ENCODE results near the gene SLAMF8. TPM values are rescaled to one million over a fixed set of nuclear protein-coding genes. Genes with fewer than 3 reads are reported as not detected.
A peak's percentile ranks its signal among the peaks of the same experiment; 100 is the strongest.

SLAMF8 gene
- polyA plus RNA-seq, 1 donor, result 4.5 TPM

DNA sequence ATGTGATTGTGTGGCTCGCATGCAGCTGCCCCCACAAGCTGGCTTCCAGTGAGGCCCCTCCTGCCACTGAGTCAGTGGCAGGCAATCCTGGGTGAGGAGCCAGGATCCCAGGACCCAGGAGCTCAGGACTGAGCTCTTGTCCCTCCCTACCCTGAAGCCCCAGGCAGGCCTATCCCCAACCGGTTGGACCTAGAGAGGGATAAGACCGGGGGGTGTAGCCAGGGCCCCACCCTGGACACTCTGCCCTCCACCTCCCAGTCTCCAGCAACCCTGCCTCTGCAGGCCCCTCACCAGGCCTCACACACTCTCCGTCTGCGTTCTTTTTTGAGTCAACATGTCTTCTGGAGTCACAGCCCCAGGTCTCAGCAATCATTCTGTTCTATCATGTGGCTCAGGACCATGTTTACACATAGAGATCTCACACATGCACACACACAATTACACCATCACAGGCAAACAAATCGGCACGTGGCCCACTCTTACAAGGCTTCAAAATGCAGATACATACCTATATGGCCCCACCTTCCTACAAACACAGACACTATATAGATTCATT, 33.2 kb downstream of the SLAMF8 start:
- Histone ChIP-seq H3K36me3 (ENCODE audit: control insufficient read depth, insufficient read depth, low read length) (peaks cover 3% of the 10 kb centered on the region), H3K27ac (ENCODE audit: low read length) (no peak overlapping the region), H3K9me3 (ENCODE audit: control insufficient read depth, low read depth, low read length) (no peaks in the 10 kb centered on the region), H3K27me3 (ENCODE audit: control insufficient read depth, insufficient read depth, low read length) (no peaks in the 10 kb centered on the region), H3K4me1 (ENCODE audit: control insufficient read depth, insufficient read depth, low read length) (peaks cover 14% of the 10 kb centered on the region), H3K4me3 (ENCODE audit: low read length) (no peak overlapping the region)
- WGBS (ENCODE audit: insufficient coverage, low lambda C conversion rate), result 20% methylated on average over 2 of the region's 7 CpGs
- DNase-seq, result peak in 1 of 2 donors; percentile 59

DNA sequence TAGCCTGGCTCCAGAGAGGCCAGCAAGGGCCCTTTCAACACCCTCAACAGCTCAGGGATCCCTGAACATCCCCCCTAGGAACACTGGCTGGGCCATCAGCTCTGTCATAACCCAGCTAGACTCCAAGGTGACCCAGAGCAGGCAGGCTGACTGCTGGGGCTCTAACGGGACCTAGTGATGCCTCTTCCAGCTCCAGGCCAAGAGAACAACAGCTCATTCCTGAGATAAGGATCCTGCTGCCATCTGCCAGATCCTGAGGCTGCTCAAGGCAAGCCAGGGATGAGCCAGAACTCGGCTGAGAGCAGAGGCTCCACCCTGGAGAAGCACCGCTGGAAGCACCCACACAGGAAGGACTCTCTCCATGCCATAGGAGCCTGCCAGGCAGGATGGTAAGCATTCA, 33.8 kb downstream of the SLAMF8 start:
- Histone ChIP-seq H3K4me3 (ENCODE audit: low read length) (no peak overlapping the region), H3K27ac (ENCODE audit: low read length) (no peak overlapping the region), H3K9me3 (ENCODE audit: control insufficient read depth, low read depth, low read length) (no peaks in the 10 kb centered on the region), H3K36me3 (ENCODE audit: control insufficient read depth, insufficient read depth, low read length) (peaks cover 3% of the 10 kb centered on the region), H3K4me1 (ENCODE audit: control insufficient read depth, insufficient read depth, low read length) (peaks cover 10% of the 10 kb centered on the region), H3K27me3 (ENCODE audit: control insufficient read depth, insufficient read depth, low read length) (no peaks in the 10 kb centered on the region)
- no CpG with 5 or more reads among the region's 3 CpGs for whole genome bisulfite sequencing (ENCODE audit: insufficient coverage, low lambda C conversion rate)
- DNase-seq, result no peak

DNA sequence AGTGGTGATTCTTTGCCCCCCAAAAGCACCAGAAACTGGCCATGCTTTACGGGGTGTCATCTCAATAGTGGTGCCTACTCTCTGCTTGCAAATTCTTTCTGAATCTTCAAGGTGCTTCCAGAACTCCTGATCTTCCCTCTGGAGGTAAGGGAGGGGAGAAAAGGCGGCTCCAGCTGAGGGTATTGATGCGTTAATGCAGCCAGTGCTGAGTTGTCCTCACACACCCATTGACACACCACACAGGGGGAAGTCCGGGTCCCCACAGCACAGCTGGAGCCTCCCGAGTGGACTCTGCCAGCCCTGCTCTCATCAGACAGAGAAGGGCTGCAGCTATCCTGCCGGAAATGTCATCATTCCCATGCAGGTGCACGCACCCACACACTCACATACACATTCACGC, 34.5 kb downstream of the SLAMF8 start:
- H3K27me3 ChIP-seq (ENCODE audit: control insufficient read depth, insufficient read depth, low read length), result no peaks in the 10 kb centered on the region
- peaks cover 10% of the 10 kb centered on the region for H3K4me1 ChIP-seq (ENCODE audit: control insufficient read depth, insufficient read depth, low read length)
- WGBS (ENCODE audit: insufficient coverage, low lambda C conversion rate), result no CpG with 5 or more reads among the region's 8 CpGs
- no peak overlapping the region for H3K27ac ChIP-seq (ENCODE audit: low read length)
- no peak for DNase-seq
- peaks cover 3% of the 10 kb centered on the region for H3K36me3 ChIP-seq (ENCODE audit: control insufficient read depth, insufficient read depth, low read length)
- H3K4me3 ChIP-seq (ENCODE audit: low read length), result no peak overlapping the region
- no peaks in the 10 kb centered on the region for H3K9me3 ChIP-seq (ENCODE audit: control insufficient read depth, low read depth, low read length)

DNA sequence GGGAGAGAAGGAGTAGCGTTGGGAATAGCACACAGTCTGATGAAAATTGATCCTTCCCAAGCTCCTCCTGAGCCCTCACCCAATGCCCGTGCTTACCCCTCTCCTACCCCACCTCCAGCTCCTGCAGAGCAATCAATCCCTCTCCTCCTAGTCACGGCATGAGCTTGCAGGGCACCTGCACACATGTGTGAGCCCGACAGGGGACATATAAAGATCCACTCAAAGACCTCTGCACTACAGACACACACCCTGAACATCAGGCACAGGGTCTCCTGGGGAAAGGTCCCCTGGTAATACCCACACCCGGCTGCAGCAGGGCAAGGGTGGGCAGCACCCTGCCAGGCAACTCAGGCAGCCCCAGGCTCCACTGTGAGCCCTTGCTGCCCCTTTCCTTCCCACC, 35.4 kb downstream of the SLAMF8 start:
- no peak for DNase-seq
- Histone ChIP-seq H3K4me3 (ENCODE audit: low read length) (no peak overlapping the region), H3K36me3 (ENCODE audit: control insufficient read depth, insufficient read depth, low read length) (no peaks in the 10 kb centered on the region), H3K27me3 (ENCODE audit: control insufficient read depth, insufficient read depth, low read length) (no peaks in the 10 kb centered on the region), H3K9me3 (ENCODE audit: control insufficient read depth, low read depth, low read length) (no peaks in the 10 kb centered on the region), H3K4me1 (ENCODE audit: control insufficient read depth, insufficient read depth, low read length) (peaks cover 13% of the 10 kb centered on the region), H3K27ac (ENCODE audit: low read length) (no peak overlapping the region)
- no CpG with 5 or more reads among the region's 5 CpGs for WGBS (ENCODE audit: insufficient coverage, low lambda C conversion rate)

DNA sequence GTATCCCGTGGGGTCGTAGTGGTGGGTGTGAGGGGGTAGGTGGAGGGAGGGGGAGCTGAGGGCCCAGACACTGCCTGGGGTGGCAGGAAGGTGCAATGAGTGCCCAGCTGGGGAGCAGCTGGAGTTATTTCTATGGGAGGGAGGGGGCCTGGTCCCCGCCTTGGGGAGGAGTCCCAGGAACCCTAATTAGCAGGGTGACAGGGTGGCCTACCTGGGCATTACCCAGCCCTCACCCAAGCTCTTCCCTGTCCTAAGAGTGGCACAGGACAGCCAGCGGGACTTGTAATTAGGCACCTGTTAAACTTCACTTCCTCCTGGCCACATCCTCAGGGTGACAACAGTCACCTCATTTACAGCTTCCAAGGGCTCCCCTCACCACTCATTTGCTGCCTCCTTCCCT, 35.9 kb downstream of the SLAMF8 start, which contains the start of gene VSIG8:
VSIG8 (minus strand) TSS at position 101 of the 400 bp plus-strand sequence. CDS start 136 bp downstream, outside the sequence.
- Histone ChIP-seq H3K4me3 (ENCODE audit: low read length) (no peak within 1 kb of the TSS), H3K27me3 (ENCODE audit: control insufficient read depth, insufficient read depth, low read length) (no peaks in the 10 kb centered on the region), H3K27ac (ENCODE audit: low read length) (no peak within 1 kb of the TSS), H3K36me3 (ENCODE audit: control insufficient read depth, insufficient read depth, low read length) (no peaks in the 10 kb centered on the region), H3K4me1 (ENCODE audit: control insufficient read depth, insufficient read depth, low read length) (peaks cover 18% of the 10 kb centered on the region), H3K9me3 (ENCODE audit: control insufficient read depth, low read depth, low read length) (no peaks in the 10 kb centered on the region)
- DNase-seq, result no peak
- no CpG with 5 or more reads among the region's 4 CpGs for WGBS (ENCODE audit: insufficient coverage, low lambda C conversion rate)

DNA sequence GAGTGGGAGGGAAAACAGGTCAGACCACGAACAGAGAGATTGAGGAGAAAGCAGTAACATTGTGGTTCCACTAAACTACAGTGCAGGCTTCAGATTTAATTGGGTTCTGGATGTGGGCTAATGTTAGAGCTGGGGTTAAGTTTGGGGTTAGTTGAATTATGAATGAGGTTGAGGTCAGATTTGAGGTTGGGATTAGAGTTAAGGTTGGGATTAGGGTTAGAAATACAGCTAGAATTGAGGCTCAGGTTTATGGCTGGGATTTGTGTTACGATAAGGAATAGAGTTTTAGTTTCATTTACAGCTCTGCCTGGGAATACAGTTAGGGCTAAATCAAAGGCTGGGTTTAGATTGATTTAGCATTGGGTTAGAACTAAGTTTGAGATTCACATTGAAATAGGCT, 37.6 kb downstream of the SLAMF8 start:
- peaks cover 27% of the 10 kb centered on the region for H3K4me1 ChIP-seq (ENCODE audit: control insufficient read depth, insufficient read depth, low read length)
- H3K27ac ChIP-seq (ENCODE audit: low read length), result no peak overlapping the region
- no peak for DNase-seq
- H3K27me3 ChIP-seq (ENCODE audit: control insufficient read depth, insufficient read depth, low read length), result no peaks in the 10 kb centered on the region
- H3K9me3 ChIP-seq (ENCODE audit: control insufficient read depth, low read depth, low read length), result no peaks in the 10 kb centered on the region
- no peak overlapping the region for H3K4me3 ChIP-seq (ENCODE audit: low read length)
- WGBS (ENCODE audit: insufficient coverage, low lambda C conversion rate), result no CpG with 5 or more reads among the region's 2 CpGs
- no peaks in the 10 kb centered on the region for H3K36me3 ChIP-seq (ENCODE audit: control insufficient read depth, insufficient read depth, low read length)

DNA sequence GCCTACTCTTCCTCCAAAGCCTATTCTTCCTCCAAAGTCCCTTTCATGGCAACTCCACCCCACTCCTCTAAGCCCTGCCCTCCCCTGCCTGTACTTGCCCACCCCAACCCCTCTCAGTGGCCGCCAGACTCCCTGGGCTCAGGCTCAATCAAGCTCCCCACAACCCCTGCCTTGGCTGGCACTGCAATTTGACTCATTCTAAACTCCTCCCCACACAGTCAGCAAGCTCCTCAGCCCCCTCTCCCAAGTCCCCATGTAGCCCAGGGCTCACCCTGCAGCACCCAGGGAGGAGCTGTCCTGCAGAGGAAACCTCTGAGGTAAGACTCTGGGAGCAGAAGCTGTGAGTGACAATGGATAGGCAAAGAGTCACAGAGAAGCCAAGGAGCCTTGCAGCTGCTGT, 39.4 kb downstream of the SLAMF8 start:
- no peak for DNase-seq
- H3K36me3 ChIP-seq (ENCODE audit: control insufficient read depth, insufficient read depth, low read length), result no peaks in the 10 kb centered on the region
- no peak overlapping the region for H3K4me3 ChIP-seq (ENCODE audit: low read length)
- WGBS (ENCODE audit: insufficient coverage, low lambda C conversion rate), result no CpG with 5 or more reads among the region's 1 CpG
- H3K4me1 ChIP-seq (ENCODE audit: control insufficient read depth, insufficient read depth, low read length), result peaks cover 17% of the 10 kb centered on the region
- H3K27ac ChIP-seq (ENCODE audit: low read length), result no peak overlapping the region
- H3K9me3 ChIP-seq (ENCODE audit: control insufficient read depth, low read depth, low read length), result no peaks in the 10 kb centered on the region
- no peaks in the 10 kb centered on the region for H3K27me3 ChIP-seq (ENCODE audit: control insufficient read depth, insufficient read depth, low read length)

DNA sequence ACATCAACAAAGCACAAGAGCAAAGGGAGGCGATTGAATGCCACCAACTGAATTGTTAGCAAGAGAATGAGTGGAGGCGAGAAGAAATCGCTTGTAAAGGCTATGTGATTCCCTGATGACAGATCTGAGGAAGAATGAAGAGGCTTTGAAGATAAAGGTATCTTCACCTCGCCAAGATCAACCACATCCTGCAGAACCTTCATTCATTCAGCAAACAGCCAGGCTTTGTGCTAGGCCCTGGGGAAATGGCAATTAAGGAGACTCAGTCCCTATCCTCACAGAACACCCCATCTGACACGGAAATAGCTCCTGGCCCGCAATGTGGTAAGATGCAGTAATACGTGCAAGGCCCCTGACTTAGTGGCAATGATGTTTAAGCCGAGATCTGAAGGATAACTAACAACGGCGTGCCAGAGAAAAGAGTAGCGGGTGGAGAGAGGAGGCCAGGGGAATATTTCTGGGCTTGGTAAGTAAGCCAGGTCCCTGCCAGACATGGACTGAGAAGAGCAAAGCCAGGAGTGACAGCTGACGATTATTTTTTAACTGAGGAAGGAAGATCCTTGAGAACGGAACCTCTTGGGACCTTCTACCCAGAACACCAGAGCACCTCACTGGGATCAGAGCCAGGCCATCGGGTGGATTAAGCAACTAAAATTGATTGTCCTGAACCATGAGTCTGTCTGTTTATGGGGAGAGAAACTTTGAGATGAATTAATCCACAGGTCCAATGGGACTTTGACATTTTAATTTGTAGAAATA, 40.4 kb downstream of the SLAMF8 start:
- Histone ChIP-seq H3K9me3 (ENCODE audit: control insufficient read depth, low read depth, low read length) (no peaks in the 10 kb centered on the region), H3K4me3 (ENCODE audit: low read length) (no peak overlapping the region), H3K27ac (ENCODE audit: low read length) (peak overlapping the region; percentile 34), H3K4me1 (ENCODE audit: control insufficient read depth, insufficient read depth, low read length) (peaks cover 17% of the 10 kb centered on the region), H3K27me3 (ENCODE audit: control insufficient read depth, insufficient read depth, low read length) (peaks cover under 1% of the 10 kb centered on the region), H3K36me3 (ENCODE audit: control insufficient read depth, insufficient read depth, low read length) (no peaks in the 10 kb centered on the region)
- 100% methylated on average over 3 of the region's 14 CpGs for WGBS (ENCODE audit: insufficient coverage, low lambda C conversion rate)
- no peak for DNase-seq

DNA sequence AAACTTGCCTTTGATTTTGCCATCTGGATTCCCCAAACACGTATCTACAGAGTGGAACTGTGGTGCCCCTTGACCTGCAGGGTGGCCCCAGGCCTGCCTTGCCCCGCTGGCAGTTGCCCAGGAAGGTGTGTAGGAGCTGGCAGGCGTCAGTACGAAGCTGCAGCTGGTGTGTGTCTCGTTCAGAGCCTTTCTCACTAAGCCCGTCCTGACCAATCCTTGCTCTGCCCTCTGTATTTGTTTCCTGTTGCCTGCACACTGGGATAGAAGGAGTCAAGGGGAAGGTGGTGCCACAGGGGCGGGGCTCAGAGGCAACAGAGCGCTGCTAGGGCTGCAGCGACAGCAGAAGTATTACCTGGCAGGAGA, 41.0 kb downstream of the SLAMF8 start:
- no peaks in the 10 kb centered on the region for H3K9me3 ChIP-seq (ENCODE audit: control insufficient read depth, low read depth, low read length)
- H3K4me1 ChIP-seq (ENCODE audit: control insufficient read depth, insufficient read depth, low read length), result peaks cover 17% of the 10 kb centered on the region
- H3K4me3 ChIP-seq (ENCODE audit: low read length), result no peak overlapping the region
- peak overlapping the region; percentile 54 for H3K27ac ChIP-seq (ENCODE audit: low read length)
- DNase-seq, result peak; percentile 85 to 93
- no CpG with 5 or more reads among the region's 9 CpGs for WGBS (ENCODE audit: insufficient coverage, low lambda C conversion rate)
- no peaks in the 10 kb centered on the region for H3K36me3 ChIP-seq (ENCODE audit: control insufficient read depth, insufficient read depth, low read length)
- peaks cover 3% of the 10 kb centered on the region for H3K27me3 ChIP-seq (ENCODE audit: control insufficient read depth, insufficient read depth, low read length)

DNA sequence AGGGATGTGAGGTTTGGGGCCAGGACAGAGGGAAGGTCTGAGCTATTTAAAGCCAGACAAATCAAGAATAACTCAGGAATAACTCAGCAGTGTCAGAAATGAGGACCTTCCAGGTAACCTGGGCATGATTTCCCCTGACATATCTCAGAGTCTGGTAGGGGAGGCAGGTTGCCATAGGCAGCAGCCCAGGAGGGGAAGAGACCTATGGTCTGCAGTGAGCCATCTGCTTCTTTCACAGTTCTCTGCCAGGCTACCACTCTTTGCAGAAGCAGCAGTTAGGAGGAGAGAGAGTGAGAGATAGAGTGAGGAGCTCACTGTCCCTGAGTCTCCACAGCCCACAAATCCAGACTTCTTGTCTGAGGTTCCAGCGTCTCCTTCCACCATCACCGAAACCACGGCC, 42.1 kb downstream of the SLAMF8 start:
- WGBS (ENCODE audit: insufficient coverage, low lambda C conversion rate), result no CpG with 5 or more reads among the region's 3 CpGs

DNA sequence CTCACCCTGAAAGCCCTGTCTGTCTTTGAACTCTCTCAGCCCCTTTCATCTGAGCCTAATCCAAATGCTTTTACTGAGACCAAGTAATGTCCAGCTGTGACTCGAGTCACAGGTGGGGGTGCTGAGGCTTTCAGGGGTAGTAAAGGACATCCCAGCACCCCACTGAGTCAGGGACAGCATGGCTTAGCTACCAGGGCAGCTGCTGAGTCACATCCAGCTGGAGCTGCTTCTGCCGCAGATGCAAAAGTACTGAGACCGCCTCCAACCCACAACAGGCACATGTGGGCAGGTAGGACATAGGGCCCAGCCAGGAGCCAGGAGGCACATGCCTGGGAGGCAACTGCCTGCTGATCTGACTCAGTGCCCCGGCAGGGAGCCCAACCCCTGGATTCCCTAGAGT, 42.5 kb downstream of the SLAMF8 start:
- H3K9me3 ChIP-seq (ENCODE audit: control insufficient read depth, low read depth, low read length), result no peaks in the 10 kb centered on the region
- no CpG with 5 or more reads among the region's 4 CpGs for WGBS (ENCODE audit: insufficient coverage, low lambda C conversion rate)
- no peaks in the 10 kb centered on the region for H3K36me3 ChIP-seq (ENCODE audit: control insufficient read depth, insufficient read depth, low read length)
- H3K4me1 ChIP-seq (ENCODE audit: control insufficient read depth, insufficient read depth, low read length), result peaks cover 17% of the 10 kb centered on the region
- no peak for DNase-seq
- H3K27ac ChIP-seq (ENCODE audit: low read length), result no peak overlapping the region
- H3K4me3 ChIP-seq (ENCODE audit: low read length), result no peak overlapping the region
- peaks cover 7% of the 10 kb centered on the region for H3K27me3 ChIP-seq (ENCODE audit: control insufficient read depth, insufficient read depth, low read length)

More for the DNA sequence above, 42.1 kb downstream of the SLAMF8 start:
- Histone ChIP-seq H3K9me3 (ENCODE audit: control insufficient read depth, low read depth, low read length) (no peaks in the 10 kb centered on the region), H3K27me3 (ENCODE audit: control insufficient read depth, insufficient read depth, low read length) (peaks cover 7% of the 10 kb centered on the region), H3K36me3 (ENCODE audit: control insufficient read depth, insufficient read depth, low read length) (no peaks in the 10 kb centered on the region), H3K4me1 (ENCODE audit: control insufficient read depth, insufficient read depth, low read length) (peaks cover 17% of the 10 kb centered on the region), H3K27ac (ENCODE audit: low read length) (no peak overlapping the region), H3K4me3 (ENCODE audit: low read length) (no peak overlapping the region)
- no peak for DNase-seq

Measured in large intestine (tissue), 3 donors.